DMS53 treated with DMSO at 0.1 percent for 48 hours (cell line): ENCODE measurements around the gene KAZN.

Experiments
- DNase-seq: peaks from one replicate; lab custom pipeline; 2025; ENCODE audit not compliant: unreplicated experiment; lab: John Stamatoyannopoulos, UW

The KAZN gene

DNA sequence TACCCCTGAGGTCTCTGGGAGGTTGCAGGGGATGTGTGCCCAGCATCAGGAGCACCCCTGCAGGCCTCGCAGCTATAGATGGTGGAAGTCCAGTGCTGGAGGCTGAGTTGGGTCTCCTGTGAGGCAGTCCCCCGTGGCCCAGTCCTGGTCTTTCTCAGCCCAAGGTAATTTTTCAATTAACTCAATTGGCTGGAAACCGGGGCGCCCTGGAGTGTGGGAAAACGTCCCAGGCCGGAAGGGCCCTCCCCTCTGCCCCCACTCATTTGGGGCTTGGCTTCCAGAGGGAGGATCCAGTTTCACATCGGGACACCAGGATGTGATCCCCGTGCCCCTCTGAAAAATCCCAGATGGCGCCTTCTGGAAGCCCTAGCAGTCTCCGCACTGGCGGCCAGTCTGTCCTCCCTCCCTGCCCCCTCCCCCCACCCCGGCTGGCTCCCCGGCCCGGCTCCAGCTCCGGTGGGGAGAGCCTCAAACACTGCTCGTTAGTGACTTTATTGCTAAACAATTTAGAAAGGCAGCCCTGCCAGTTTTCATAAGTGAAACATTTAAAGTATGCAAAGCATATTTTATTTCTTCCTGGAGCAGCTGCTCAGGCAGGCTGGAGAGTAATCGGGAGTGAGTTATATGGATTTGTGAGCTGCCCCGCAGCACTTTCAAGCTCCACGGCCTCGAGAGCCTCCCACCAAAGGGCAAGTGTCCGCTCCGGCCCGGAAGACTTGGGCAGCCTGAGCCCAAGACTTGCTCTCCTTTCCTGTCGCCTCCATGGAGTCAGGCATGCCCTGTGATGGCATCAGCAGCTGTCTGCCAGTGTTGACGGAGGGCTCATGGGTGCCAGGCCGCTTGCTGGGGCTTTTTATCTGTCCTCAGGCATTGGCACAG is 346.9 kb downstream of the KAZN start:
- no peak for DNase-seq

DNA sequence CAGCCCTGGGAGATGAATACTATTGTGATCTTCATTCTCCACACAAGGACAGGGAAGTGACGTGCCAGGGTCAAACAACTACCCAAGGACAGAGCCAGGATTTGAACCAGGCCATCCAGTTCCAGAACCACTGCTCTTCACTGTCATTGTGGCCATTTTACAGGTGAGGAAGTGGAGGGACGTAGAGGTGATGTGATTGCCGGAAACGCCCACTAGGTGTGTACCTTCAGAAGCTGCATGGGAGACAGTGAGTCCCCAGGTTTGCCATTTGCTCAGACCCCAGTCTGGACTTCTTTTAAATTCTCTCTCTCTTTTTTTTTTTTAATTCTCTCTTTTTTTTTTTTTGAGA is 347.5 kb downstream of the KAZN start:
- no peak for DNase-seq

DNA sequence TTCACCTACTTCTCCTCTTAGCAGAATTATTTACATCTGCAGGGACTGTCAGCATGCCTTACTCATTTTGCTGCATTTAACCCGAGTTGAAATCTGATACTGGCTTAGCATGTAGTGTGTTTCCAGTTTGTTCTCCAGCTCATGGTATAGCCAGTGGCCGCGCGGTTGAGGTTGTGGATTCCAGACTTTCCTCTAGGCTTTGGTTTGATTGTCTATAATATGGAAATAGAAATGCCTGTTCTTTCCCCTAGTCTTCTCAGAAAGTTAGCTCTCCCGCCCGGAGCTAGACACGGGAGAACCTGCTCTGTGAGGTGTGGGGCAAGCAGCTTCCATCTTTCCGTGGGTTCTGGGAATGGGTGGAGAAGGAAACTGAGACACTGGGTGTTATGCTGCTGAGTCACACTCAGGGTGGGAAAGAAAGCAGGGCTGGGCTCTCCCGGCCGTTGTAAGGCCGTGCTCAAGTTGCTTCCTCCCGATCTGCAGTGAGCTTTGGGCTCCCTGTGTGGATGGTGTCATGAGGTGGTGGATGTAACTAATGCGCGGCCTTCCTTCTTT is 348.3 kb downstream of the KAZN start:
- no peak for DNase-seq

DNA sequence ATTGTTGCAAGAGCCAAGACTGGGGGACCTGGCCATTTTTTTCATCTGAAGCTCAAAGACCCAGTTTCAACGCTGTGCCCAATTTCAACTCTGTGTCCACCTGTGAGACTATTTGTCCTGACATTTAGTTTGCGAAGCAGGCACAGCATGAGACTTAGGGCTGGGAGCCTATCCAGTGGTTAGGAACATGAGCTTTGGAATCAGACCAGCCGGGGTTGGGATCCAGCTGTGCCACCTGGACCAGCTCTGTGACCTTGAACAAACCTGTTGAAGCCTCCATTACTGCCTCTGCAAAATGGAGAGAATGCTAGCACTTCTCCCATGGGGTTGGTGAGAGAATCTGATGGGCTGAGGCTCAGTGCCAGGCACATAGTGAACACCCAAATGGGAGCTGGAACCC is 348.9 kb downstream of the KAZN start:
- DNase-seq: no peak

DNA sequence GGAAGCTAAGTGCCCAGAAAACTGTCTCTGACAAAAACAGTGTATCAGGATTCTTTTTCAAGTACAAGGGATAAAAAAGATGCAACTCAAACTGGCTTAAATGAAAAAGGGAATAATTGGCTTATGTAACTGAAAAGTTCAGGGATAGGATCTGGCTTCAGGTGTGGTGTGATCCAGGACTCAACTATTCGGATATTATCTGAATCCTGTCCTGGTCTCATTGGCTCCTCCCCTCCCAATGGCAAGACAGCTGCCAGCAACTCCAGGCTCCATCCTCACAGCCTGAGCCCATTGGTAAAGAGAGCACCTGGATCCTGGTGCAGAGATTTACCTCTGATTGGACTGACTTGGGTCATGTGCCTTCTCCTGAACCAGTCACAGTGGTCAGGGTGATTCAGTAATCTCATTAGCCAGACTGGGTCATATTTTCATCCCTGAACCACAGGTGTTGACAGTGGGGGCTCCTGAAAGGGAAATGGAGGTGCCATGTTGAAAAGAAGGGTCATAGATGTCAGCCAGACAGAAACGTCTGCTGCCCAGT is 349.7 kb downstream of the KAZN start:
- DNase-seq: no peak

DNA sequence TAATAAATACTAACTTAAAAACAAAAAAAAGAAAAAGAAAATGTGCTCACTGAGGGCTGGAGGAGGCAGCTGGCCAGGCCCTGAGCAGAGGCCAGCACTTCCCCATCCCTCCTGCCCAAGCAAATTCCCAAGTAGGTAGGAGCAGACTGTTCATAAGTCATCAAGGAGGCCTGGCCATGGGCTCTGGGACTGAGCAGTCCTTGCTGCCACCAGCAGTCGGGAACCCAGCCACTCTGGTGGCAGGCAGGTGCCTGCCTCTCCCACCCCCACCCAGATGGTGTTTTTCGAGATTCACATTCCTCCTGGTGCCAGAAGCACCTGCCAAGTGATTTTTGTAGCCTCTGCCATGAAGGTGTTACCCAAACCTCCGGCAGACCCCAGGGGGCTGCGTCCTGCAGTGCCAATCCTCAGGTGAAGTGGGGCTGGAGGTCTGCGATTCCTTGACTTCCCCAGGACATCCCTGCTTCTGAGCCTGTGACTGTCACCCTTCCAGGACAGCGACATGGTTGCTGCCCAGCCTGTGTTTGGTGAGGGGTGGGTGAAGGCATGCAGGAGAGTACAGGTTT is 350.9 kb downstream of the KAZN start:
- no peak for DNase-seq

DNA sequence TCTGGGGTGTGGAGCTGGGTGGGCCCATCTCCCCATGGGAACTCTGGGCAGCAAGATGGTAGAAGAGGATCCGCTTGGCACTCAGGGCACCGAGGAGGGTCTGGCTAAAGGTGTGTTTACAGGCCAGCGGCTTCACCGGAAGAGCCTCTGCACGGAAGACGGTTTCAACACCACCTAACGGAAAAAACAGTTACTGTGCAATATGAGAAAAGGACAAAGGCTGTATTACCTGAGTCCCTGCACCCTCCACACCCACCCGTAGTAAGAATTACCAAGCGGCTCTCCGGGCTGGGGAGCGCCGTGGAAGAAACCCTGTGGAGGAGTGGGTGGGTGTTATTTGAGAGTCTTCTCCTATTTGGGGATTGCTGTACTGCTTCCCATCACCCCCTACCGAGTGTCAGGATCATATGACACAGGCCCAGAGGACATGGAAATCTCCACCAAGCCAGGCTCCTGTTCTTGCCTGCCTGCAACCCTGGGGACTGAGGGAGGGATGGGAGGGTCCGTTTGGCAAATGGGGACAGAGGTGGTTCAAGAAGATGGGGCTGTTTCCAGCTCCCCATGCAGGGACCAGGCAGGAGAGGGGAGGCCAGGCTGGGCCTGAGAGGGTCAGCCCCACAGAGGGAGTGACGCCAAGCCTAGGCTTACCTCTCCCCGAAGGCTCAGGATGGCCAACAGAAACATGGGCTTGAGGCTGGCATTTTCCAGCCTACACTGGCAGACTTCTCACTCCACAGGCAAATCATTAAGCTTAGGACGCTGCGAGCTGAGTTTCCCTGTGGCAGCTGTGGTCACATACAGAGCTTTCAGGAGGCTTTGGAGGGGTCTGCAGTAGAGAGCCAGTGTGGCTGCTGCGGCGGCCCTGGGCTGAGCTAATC is 351.6 kb downstream of the KAZN start:
- DNase-seq: no peak

DNA sequence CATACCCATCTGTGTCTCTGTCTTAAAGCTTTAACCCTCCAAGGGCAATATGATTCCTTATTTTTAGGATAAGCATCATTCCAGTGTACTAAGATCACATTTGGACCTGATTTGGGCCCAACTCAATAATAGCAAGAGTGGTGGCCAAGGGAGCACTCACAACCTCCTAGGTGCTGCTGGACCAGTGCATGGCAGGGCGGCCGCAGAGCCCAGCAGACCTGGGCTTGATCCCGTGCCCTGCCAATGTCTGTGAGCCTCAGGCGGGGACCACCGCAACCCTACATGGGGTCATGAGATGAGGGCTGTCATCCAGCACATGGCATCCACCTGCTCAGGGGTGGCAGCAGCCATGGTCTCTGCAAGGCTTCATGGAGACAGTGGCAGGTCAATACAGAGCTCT is 353.3 kb downstream of the KAZN start:
- DNase-seq: no peak

DNA sequence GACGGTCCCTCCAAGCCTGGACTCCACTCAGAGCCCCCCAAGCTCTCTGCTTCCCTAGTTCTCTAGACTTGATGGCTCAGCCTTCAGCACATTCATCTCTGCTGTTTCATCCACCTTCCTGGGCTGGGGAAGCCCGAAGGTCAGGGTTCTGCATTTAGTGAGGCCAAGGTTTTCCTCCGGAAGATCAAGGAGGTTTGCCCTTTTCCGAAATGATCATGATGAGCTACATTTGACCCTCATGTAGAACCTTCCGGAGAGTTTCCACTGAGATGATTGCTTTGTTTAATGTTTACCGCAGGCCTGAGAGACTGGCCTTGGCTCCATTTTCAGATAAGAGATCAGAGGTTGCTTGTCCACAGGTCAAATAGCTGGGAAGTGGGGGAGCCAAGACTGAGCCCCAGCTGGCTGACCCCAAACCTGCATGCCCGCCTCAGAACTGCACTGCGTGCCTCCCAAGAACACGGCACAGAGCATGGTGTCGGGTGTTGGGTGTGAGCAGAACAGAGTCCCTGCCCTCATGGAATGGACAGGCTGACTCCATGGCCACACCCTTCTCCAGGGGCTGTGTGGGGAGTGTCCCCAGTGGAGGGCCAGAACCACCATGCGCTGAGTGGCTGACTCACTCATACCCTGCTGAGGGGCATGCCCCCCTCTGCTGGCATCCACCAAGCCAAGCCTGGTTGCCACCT is 354.3 kb downstream of the KAZN start:
- DNase-seq: no peak

DNA sequence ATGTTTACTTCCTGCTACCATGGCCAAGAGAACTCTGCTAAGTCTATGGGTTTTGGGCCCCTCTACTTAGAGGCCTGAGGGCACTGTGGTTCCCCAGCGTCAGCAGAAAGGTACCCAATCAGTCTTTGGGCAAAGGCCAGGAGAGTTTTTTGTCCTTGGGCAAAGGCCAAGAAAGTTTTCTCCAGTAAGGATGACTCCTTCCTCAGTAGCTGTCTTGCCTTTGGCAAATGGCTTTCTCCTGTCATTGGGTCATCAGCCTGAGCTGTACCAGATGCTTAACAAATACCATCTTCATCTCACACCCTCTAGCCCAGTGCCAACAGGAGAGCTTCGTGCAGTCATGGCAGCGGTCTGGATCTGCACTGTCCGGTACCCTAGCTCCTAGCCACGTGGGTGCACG is 355.7 kb downstream of the KAZN start:
- DNase-seq: no peak

DNA sequence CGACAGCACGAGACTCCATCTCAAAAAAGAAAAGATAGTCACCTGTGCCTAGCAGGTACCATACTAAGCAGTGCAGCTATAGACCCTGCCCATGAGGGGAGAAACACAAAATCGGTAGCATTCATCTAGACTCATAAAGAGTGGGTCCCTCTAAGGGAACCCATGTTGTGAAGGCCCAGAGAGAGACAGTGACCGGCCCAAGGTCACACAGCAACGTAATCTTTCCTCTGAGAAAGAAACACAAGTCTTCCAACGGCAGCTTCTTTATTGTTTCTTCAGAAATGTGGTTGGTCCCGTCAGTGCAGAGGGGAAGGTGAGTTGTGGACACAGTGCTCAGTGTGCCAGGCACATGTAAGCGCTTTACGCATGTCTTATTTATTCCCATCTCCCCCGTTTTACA is 356.4 kb downstream of the KAZN start:
- no peak for DNase-seq

DNA sequence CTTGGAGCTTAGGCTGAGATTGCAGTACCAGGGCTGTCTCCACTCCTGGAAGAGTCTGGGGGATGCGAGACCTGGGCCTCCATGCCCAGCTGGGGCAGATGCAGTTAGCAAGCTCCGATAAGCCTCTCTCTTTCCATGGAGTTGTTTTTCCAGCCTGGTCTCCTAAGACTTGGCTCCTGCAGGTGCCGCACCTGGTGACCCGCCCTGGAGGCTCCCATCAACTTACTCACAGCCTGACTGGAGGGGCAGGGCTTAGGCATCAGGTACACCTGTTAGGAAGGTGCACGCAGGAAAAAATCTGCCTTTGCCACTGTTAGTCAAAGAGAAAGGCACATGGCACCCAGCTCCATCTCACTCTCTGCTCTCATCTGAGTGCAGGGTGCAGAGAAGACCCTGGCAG is 356.9 kb downstream of the KAZN start:
- no peak for DNase-seq

DNA sequence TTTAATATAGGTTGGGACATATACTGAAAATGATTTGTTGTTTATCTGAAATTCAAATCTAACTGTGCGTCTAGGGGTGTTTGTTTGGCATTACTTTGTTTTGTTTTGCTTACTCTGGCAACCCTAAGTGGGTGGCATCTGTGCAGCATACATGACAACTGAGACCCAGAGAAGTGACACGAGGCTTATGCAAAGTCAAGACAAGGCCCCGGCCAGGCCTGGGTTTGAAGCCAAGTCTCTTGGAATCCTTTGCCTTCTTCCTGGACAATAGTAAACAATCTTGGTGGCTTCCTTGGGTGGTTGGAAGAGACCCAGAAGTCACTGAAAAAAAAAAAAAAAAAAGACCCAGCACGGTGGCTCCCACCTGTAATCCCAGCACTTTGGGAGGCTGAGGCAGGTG is 357.5 kb downstream of the KAZN start:
- DNase-seq: no peak

DNA sequence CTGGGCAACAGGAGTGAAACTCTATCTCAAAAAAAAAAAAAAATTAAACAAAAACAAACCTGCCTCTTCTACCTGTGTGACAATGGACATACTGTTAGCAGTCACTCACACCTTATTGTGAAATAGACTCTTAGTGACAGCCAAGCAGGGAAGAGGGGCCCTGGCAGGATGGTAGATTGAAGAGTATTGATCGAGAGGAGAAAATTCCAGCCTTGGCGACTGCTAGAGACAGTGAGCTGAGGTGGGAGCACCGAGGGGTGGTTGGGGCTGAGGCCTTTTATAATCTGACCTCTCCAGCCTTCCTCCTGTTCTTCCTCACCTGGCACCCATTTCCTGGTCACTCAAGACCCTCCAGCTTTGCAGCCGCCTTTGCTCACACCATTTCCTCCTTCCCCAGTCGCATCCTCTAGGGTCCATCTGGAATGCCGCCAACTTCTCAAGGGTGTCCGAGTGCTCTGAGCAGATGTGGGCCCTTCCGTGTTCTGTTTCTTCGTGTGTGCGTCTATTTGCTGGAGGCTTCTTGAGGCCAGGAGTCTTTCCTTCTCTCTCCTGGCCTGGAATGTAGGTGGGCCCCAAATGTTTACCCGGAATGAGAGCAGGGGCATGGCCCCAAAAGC is 358.2 kb downstream of the KAZN start:
- no peak for DNase-seq

DNA sequence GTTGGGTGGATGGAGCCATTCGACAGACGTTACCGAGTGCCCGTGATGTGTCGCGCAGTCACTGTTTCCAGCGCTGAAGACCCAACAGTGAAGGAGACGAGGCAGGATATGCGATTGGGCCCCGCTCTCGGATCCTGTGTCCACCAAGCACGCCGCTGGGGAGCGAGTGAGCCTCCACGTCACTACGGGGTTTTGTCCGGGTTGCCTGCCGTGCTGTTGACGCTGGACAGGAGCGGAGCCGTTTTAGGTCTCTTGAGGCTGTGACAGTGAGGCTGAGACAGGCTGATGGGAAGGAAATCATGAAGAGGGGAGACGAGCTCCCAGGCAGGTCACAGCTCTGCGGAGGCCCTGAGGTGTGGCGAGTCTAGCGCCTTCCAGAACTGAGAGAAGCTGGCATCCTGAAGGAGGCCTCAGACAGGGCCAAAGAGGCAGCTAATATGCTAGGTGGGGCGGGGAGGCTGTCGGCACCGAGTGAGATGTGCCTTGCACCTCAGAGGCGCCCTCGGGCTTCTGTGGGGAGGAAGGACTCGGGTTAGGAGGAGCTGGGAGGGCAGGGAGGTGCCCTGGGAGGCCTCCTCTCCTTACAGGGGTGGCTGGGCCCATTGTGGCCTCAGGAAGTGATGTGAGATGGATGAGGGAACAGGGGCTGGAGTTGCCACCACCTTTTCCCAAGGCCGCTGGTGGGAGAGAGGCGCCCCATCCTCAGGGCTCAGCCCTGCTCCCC is 359.1 kb downstream of the KAZN start:
- DNase-seq: no peak

DNA sequence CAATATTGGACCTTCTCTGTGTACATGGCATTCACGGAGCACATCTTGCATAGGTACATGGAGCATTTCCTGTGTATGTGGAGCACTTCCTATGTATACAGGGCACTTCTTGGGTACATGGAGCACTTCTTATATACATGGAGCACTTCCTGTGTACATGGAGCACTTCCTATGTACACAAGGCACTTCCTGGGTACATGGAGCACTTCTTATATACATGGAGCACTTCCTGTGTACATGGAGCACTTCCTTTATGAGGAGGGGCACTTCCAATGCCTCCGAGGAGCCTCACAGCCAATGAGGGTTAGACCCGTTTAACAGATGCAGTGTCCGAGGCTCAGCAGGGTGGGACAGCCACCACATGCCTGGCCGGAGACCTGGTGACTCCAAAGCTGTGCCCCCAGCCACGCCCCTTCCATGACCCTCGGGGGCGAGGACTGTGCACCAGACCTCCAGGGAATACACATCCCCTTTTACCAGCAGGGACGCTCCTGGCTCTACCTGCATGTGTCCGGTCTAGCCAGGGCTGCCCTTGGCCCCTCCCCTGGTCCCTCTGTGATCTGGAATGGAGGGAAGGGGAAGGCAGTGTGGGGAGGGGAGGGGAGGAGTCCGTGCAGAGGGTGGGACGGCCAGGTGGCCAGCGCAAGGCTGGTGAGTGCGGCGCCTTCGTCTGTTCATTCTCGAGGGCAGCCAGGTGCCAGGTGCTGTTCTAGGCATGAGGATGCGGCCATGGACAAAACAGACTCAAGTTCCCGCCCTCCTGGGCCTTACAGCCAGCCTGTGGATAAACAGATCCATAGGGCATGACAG is 360.0 kb downstream of the KAZN start:
- DNase-seq: no peak

DNA sequence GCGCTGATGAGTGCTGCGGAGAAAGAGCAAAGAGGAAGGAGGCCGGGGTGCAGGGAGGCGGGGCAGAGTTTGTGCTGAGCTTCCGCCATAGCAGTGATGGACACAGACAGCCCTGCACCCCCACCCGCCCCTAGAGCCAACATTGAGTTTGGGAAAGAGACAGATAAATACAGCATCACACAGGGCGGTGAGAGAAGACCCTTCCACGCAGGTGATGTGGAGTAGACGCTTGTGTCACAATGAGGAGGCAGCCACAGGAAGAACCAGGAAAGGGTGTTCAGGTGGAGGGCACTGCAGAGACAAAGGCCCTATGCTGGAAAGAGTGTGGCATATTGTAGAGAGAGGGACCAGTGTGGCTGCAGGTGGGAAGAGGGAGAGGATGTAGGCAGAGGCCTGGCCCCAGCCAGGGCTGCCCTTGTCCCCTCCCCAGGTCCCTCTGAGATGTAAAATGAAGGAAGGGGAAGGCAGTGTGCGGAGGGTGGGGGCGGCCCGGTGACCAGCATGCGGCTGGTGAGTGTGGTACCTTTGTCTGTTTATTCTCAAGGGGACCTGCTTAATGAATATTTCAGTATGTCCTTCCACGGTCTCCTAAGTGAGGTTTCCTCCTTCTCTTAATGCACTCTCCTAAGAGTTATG is 360.7 kb downstream of the KAZN start:
- DNase-seq: no peak

DNA sequence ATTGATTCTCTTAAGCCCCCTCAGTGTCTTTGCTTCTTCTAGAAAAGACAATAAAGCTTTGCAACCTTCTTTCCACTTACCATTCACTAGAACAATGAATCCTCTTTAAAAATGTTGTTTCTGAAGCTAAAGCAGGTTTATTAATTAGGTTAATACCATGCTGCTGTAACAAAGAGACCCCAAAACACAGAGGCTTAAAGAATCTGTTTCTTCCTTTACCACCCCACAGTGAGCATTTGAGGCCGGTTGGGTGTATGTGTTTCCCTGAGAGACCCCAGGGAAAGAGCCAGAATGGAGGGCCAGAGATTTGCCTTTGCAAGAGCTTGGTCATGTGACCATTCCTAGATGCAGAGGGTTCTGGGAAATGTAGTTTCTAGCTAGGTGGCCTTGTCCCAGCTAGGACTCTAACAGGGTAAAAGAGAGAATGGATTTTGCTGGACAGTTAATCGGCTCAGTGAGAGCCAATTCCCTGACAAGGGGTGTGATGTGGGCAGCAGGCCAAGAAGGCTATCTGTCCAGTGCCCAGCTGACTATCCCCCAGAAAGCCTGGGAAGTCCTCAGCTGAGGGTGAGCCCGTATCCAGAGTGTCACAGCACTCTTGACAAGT is 363.3 kb downstream of the KAZN start:
- DNase-seq: no peak
